Tibial nerve (tissue), 4 donors: ENCODE measurements around the gene SZRD1. TPM values are rescaled to one million over a fixed set of nuclear protein-coding genes. Genes with fewer than 3 reads are reported as not detected.
A peak's percentile ranks its signal among the peaks of the same experiment; 100 is the strongest.

Experiments
- DNase-seq, 2 donors: peaks; one replicate each; pipeline ENCODE4 v3.0.0-alpha.2; 2019; ENCODE audit warnings: low spot score in 2 of 2
- H3K27ac ChIP-seq, 4 donors: fragments of 200-600 bp; sonication (generic) in 3 of 4; one replicate each; pipeline ENCODE4 v1.5.1; 2017 to 2019; ENCODE audit warnings: mild to moderate bottlenecking in 1 of 4
- H3K27me3 ChIP-seq, 2 donors: fragments of 200-600 bp; sonication (generic) in 1 of 2; one replicate each; pipeline versions ENCODE4 v1.5.1 to v1.6.0; 2017 to 2019
- H3K36me3 ChIP-seq, 3 donors: fragments of 200-600 bp; sonication (generic); one replicate each; pipeline ENCODE4 v1.5.1; 2018 to 2019
- H3K4me1 ChIP-seq, 4 donors: fragments of 200-600 bp; sonication (generic) in 3 of 4; one replicate each; pipeline ENCODE4 v1.5.1; 2017 to 2019
- H3K4me3 ChIP-seq, 4 donors: fragments of 200-600 bp; sonication (generic) in 3 of 4; one replicate each; pipeline ENCODE4 v1.5.1; 2017 to 2019; ENCODE audit warnings: mild to moderate bottlenecking in 1 of 4, moderate library complexity in 1 of 4
- H3K9me3 ChIP-seq, 4 donors: fragments of 200-600 bp; sonication (generic) in 3 of 4; one replicate each; pipeline ENCODE4 v1.5.1; 2017 to 2019
- CTCF ChIP-seq, 5 experiments: fragments of 200-600 bp in 3 of 5; fragments of 450-650 bp in 2 of 5; sonication (generic) in 3 of 5; IDR thresholded peaks; one replicate each; pipeline ENCODE4 v1.5.1; 2016 to 2019; ENCODE audit warnings: antibody characterized with exemption in 5 of 5, mild to moderate bottlenecking in 3 of 5, moderate library complexity in 2 of 5
- EP300 ChIP-seq, 2 donors: sonication (generic); formaldehyde crosslinking; IDR thresholded peaks; one replicate each; pipeline ENCODE4 v1.6.1; 2017; ENCODE audit warnings: antibody characterized with exemption in 2 of 2, mild to moderate bottlenecking in 1 of 2
- POLR2A ChIP-seq, 2 donors: fragments of 450-650 bp; IDR thresholded peaks; one replicate each; pipeline ENCODE4 v1.6.1; 2017; ENCODE audit warnings: antibody characterized with exemption in 2 of 2, mild to moderate bottlenecking in 2 of 2, moderate library complexity in 2 of 2
- WGBS, 2 donors: methylation state at CpG; one replicate each; pipeline ENCODE4 v1.1.5; 2018; 5-methylcytosine and 5-hydroxymethylcytosine counted together
- total RNA-seq, 4 donors: library from RNA; depleted of rRNA; stranded (reverse); fragments of >200 nt; gene quantifications; one replicate each; pipeline ENCODE4 v1.1.0, GENCODE V29; 2016

Gene SZRD1
- total RNA-seq, 4 donors from 2014 or later, result 51.1 to 69.0 (median 59.6) TPM

GRCh38 chr1:16367968-16368890 lies 1.2 kb downstream of the SZRD1 start:
- Histone ChIP-seq H3K4me1 (peaks cover 0 to 59% (median 24%) of the 10 kb centered on the region in 4 donors), H3K36me3 (no peaks in the 10 kb centered on the region), H3K4me3 (peak overlapping the region; percentile 56 to 79 (median 71)), H3K9me3 (no peaks in the 10 kb centered on the region), H3K27me3 (no peaks in the 10 kb centered on the region), H3K27ac (peak overlapping the region; percentile 95 to 99 (median 98))
- DNase-seq, result no peak
- TF ChIP-seq POLR2A (IDR thresholded peaks at IDR 0.05) (no peak), EP300 (IDR thresholded peaks at IDR 0.05) (no peak), CTCF (IDR thresholded peaks at IDR 0.05) (no peak)
- 1 to 2% methylated on average over 24 of the region's 24 CpGs for WGBS, 2 donors

GRCh38 chr1:16369821-16370220 lies 2.8 kb downstream of the SZRD1 start:
- H3K9me3 ChIP-seq, result no peaks in the 10 kb centered on the region
- no peaks in the 10 kb centered on the region for H3K36me3 ChIP-seq
- 89 to 90% methylated on average over 4 of the region's 4 CpGs for WGBS, 2 donors
- no peak overlapping the region for H3K4me3 ChIP-seq
- peaks cover 0 to 70% (median 35%) of the 10 kb centered on the region in 4 donors for H3K4me1 ChIP-seq
- H3K27ac ChIP-seq, result no peak overlapping the region
- no peak for DNase-seq
- no peaks in the 10 kb centered on the region for H3K27me3 ChIP-seq
- TF ChIP-seq POLR2A (IDR thresholded peaks at IDR 0.05) (no peak), EP300 (IDR thresholded peaks at IDR 0.05) (no peak), CTCF (IDR thresholded peaks at IDR 0.05) (no peak)

- WGBS, 2 donors, result 71 to 72% methylated on average over 5 of the region's 5 CpGs
- no peaks in the 10 kb centered on the region for H3K27me3 ChIP-seq
- no peaks in the 10 kb centered on the region for H3K36me3 ChIP-seq
- H3K9me3 ChIP-seq, result no peaks in the 10 kb centered on the region
- no peak overlapping the region for H3K27ac ChIP-seq
- H3K4me3 ChIP-seq, result no peak overlapping the region
- TF ChIP-seq EP300 (IDR thresholded peaks at IDR 0.05), result no peak
- no peak for TF ChIP-seq CTCF (IDR thresholded peaks at IDR 0.05)
- no peak for TF ChIP-seq POLR2A (IDR thresholded peaks at IDR 0.05)
- DNase-seq, result no peak
- H3K4me1 ChIP-seq, result peaks cover 0 to 83% (median 45%) of the 10 kb centered on the region in 4 donors
Observed at GRCh38 chr1:16371725-16372124, 4.7 kb downstream of the SZRD1 start.

GRCh38 chr1:16372535-16373285 lies 5.7 kb downstream of the SZRD1 start:
- 81 to 83% methylated on average over 3 of the region's 3 CpGs for WGBS, 2 donors
- no peak for DNase-seq
- Histone ChIP-seq H3K4me1 (peaks cover 0 to 93% (median 47%) of the 10 kb centered on the region in 4 donors), H3K36me3 (no peaks in the 10 kb centered on the region), H3K9me3 (no peaks in the 10 kb centered on the region), H3K4me3 (no peak overlapping the region), H3K27ac (no peak overlapping the region), H3K27me3 (no peaks in the 10 kb centered on the region)
- no peak for TF ChIP-seq EP300 (IDR thresholded peaks at IDR 0.05)
- no peak for TF ChIP-seq POLR2A (IDR thresholded peaks at IDR 0.05)
- no peak for TF ChIP-seq CTCF (IDR thresholded peaks at IDR 0.05)
